ENCODE data around the gene THADA.

The THADA gene

DNA sequence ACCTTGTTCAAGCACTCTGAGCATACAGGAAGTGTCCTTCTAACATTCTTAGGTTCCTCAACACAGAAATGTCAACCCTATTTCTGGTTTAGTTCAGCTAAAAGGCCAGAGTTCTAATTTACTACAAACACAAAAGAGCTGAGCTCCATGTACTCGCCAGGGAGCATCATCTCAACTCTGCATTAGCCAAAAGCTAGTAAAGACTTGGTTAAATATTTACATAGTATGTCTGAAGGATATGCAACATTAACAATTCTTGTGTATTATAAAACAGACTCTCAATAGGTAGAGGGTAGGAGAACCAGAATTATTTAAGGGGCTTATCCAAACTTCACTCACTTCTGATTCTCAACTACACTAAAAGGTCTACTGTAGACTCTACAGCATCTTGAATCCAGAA is 154.6 kb downstream of the THADA start:
- Histone ChIP-seq H3K27ac (ENCODE audit: low read depth, low read length, severe bottlenecking) (no peak overlapping the region), H3K4me3 (ENCODE audit: extremely low read depth, insufficient read depth, low read length, poor library complexity, severe bottlenecking) (no peak overlapping the region), H3K36me3 (ENCODE audit: control insufficient read depth, insufficient read depth, low read length) (no peaks in the 10 kb centered on the region), H3K4me1 (ENCODE audit: control insufficient read depth, insufficient read depth, low read length, poor library complexity, severe bottlenecking) (peaks cover 16% of the 10 kb centered on the region), H3K9me3 (ENCODE audit: control insufficient read depth, low read length) (no peaks in the 10 kb centered on the region)
- no CpG with 5 or more reads among the region's 1 CpG for WGBS, 2 experiments (ENCODE audit: insufficient coverage in 2 of 2)

DNA sequence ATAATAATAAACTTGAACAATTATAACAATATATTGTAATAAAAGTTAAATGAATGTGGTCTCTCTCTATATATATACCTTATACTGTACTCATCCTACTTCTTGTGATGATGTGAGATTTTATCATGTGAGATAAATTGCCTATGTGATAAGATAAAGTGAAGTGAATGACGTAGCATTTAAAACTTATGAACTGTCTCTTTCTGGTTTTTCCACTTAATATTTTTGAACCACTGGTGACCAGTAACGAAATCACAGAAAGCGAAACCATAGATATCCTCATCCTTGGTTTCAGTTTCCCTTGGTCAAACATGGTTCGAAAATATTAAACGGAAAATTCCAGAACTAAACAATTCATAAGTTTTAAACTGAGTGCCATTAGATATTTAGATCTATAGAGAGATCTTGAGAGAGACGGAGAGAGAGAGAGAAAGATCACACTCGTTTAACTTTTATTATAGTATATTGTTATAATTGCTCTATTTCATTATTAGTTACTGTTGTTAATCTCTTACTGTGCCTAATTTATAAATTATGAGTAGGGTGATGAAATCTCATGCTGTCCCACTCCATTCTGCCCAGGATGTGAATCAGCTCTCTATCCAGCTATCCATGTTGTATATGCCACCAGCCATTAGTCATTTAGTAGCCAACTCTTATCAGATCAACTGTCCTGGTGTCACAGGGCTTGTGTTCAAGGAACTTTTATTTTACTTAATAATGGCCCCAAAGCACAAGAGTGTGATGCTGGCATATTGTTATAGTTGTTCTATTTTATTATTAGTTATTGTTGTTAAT is 156.8 kb downstream of the THADA start:
- Histone ChIP-seq H3K27ac (ENCODE audit: low read depth, low read length, severe bottlenecking) (no peak overlapping the region), H3K4me3 (ENCODE audit: extremely low read depth, insufficient read depth, low read length, poor library complexity, severe bottlenecking) (no peak overlapping the region), H3K4me1 (ENCODE audit: control insufficient read depth, insufficient read depth, low read length, poor library complexity, severe bottlenecking) (peaks cover 2% of the 10 kb centered on the region), H3K36me3 (ENCODE audit: control insufficient read depth, insufficient read depth, low read length) (no peaks in the 10 kb centered on the region), H3K9me3 (ENCODE audit: control insufficient read depth, low read length) (no peaks in the 10 kb centered on the region)
- 100% methylated on average over 1 to 2 of the region's 7 CpGs for WGBS, 2 experiments (ENCODE audit: insufficient coverage in 2 of 2)

DNA sequence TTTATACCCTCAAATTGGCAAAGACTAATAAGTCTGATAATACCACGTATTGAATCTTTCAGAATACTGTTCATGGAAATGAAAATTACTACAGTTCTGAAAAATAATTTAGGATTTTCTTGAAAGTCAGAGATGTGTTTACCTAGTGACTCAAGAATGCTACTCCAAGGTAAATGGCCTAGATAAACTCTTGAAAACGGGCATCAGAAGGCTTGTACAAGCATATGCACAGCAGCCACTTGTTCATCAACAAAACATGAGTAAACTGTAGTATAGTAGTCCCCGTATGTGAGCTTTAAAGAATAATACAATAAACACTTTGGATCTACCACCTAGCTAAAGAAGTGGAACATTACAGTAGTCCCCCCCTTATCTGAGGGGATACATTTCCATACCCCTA is 157.5 kb downstream of the THADA start:
- Histone ChIP-seq H3K9me3 (ENCODE audit: control insufficient read depth, low read length) (no peaks in the 10 kb centered on the region), H3K36me3 (ENCODE audit: control insufficient read depth, insufficient read depth, low read length) (no peaks in the 10 kb centered on the region), H3K4me3 (ENCODE audit: extremely low read depth, insufficient read depth, low read length, poor library complexity, severe bottlenecking) (no peak overlapping the region), H3K4me1 (ENCODE audit: control insufficient read depth, insufficient read depth, low read length, poor library complexity, severe bottlenecking) (peaks cover 2% of the 10 kb centered on the region), H3K27ac (ENCODE audit: low read depth, low read length, severe bottlenecking) (no peak overlapping the region)
- WGBS, 2 experiments (ENCODE audit: insufficient coverage in 2 of 2), result 80% methylated on average over 1 of the region's 3 CpGs; no CpG with 5 or more reads in 1 of the 2 experiments

DNA sequence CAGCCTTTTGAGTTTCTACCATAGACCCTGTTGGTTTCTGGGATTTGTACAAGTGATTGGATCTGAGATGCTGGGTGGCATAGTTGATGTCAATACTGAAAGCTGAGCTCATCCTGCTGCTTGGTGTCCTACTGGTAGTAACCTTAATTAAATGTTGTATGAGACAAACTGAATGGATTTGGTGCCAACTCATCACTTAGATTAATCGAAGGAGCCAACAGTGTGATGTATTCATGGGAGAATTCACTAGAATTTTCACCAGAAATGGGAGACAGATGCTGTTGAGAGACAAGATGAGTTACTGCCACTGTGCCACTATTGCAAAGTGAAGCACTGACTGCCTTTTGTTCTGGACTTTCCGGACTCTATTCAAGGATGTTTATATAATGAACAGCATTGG is 158.5 kb downstream of the THADA start:
- Histone ChIP-seq H3K4me3 (ENCODE audit: extremely low read depth, insufficient read depth, low read length, poor library complexity, severe bottlenecking) (no peak overlapping the region), H3K27ac (ENCODE audit: low read depth, low read length, severe bottlenecking) (no peak overlapping the region), H3K9me3 (ENCODE audit: control insufficient read depth, low read length) (no peaks in the 10 kb centered on the region), H3K36me3 (ENCODE audit: control insufficient read depth, insufficient read depth, low read length) (no peaks in the 10 kb centered on the region), H3K4me1 (ENCODE audit: control insufficient read depth, insufficient read depth, low read length, poor library complexity, severe bottlenecking) (peaks cover 2% of the 10 kb centered on the region)
- WGBS, 2 experiments (ENCODE audit: insufficient coverage in 2 of 2), result 100% methylated on average over 1 of the region's 2 CpGs

DNA sequence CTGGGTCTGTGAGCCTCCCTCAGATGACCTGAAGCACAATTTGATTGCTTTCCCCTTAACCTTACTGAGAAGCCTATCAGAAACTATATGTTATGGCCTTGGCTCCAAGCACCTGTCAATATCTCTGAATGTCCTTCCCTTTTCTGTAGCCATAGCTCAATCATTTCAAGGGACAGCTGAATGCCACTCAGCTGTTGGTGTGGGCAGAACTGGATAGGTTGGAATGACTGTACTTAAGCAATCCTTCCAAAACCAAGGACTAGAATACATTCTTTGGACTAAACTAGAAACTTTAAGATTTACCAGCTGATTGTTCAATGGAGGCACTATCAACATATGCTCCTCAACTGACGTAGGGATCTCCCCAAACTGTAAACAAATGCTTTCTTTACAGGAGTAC is 159.4 kb downstream of the THADA start:
- Histone ChIP-seq H3K9me3 (ENCODE audit: control insufficient read depth, low read length) (no peaks in the 10 kb centered on the region), H3K36me3 (ENCODE audit: control insufficient read depth, insufficient read depth, low read length) (no peaks in the 10 kb centered on the region), H3K4me3 (ENCODE audit: extremely low read depth, insufficient read depth, low read length, poor library complexity, severe bottlenecking) (no peak overlapping the region), H3K4me1 (ENCODE audit: control insufficient read depth, insufficient read depth, low read length, poor library complexity, severe bottlenecking) (peaks cover 2% of the 10 kb centered on the region), H3K27ac (ENCODE audit: low read depth, low read length, severe bottlenecking) (no peak overlapping the region)
- WGBS, 2 experiments (ENCODE audit: insufficient coverage in 2 of 2), result 100% methylated on average over 1 of the region's 1 CpG

DNA sequence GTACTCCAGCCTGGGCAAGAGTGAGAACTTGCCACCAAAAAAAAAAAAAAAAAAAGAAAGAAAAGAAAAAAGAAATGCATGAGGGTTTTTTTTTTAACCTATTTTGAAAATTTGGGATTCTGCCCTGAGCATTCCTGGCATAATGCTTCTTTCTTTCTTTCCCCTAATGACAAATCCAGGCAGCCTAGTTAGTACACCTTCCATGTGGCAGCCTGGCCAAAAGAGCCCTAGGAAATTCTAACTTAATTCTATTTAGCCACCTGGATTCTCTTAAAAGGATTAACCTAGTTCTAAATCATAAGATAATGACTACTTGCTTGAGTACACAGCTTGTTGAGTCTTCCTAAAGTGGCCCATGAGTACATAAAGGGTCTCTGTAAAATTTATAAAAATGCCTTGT is 160.1 kb downstream of the THADA start:
- Histone ChIP-seq H3K4me1 (ENCODE audit: control insufficient read depth, insufficient read depth, low read length, poor library complexity, severe bottlenecking) (peaks cover 2% of the 10 kb centered on the region), H3K27ac (ENCODE audit: low read depth, low read length, severe bottlenecking) (no peak overlapping the region), H3K4me3 (ENCODE audit: extremely low read depth, insufficient read depth, low read length, poor library complexity, severe bottlenecking) (no peak overlapping the region), H3K9me3 (ENCODE audit: control insufficient read depth, low read length) (no peaks in the 10 kb centered on the region), H3K36me3 (ENCODE audit: control insufficient read depth, insufficient read depth, low read length) (no peaks in the 10 kb centered on the region)

DNA sequence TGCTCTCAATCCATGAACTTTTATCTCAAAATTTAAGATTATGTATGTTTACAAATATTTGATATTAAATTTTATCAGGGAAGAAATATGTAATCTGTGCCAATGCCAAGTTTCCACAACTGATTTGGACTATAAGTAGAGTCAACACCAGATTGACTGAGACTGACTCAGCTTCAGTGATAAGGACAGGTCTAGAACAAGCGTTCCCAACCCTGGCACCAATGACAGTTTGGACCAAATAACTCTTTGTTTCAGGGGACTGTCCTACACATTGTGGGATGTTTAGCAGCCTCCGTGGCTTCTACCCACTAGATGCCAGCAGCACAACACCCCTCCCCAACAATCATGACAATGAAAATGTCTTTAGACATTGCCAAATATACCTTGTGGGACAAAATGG is 165.3 kb downstream of the THADA start:
- H3K27ac ChIP-seq (ENCODE audit: low read depth, low read length, severe bottlenecking), result no peak overlapping the region
- 86 to 88% methylated on average over 1 to 2 of the region's 2 CpGs for WGBS, 2 experiments (ENCODE audit: insufficient coverage in 2 of 2)

DNA sequence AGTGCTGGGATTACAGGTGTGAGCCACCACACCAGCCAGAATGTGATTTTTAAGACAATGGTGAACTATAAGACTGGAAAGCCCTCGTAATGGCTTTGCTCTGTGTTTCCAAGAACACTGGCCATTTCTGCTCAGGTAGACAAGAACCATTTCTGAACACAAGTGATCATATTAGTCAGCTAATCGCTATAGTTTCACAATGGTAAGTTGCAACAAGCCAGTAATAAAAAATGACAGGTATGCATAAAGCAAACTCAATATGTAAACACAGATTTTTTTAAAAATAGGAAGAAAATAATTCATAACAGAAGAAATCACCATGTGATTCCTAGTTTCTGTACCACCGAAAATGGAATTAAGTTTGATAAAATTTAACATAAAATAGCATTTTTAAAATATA is 166.5 kb downstream of the THADA start:
- Histone ChIP-seq H3K27ac (ENCODE audit: low read depth, low read length, severe bottlenecking) (no peak overlapping the region), H3K36me3 (ENCODE audit: control insufficient read depth, insufficient read depth, low read length) (peaks cover 4% of the 10 kb centered on the region), H3K4me3 (ENCODE audit: extremely low read depth, insufficient read depth, low read length, poor library complexity, severe bottlenecking) (no peak overlapping the region), H3K9me3 (ENCODE audit: control insufficient read depth, low read length) (no peaks in the 10 kb centered on the region), H3K4me1 (ENCODE audit: control insufficient read depth, insufficient read depth, low read length, poor library complexity, severe bottlenecking) (peaks cover 20% of the 10 kb centered on the region)
- WGBS, 2 experiments (ENCODE audit: insufficient coverage in 2 of 2), result 100% methylated on average over 1 to 2 of the region's 3 CpGs

More for the DNA sequence above, 165.3 kb downstream of the THADA start:
- Histone ChIP-seq H3K36me3 (ENCODE audit: control insufficient read depth, insufficient read depth, low read length) (peaks cover 4% of the 10 kb centered on the region), H3K4me3 (ENCODE audit: extremely low read depth, insufficient read depth, low read length, poor library complexity, severe bottlenecking) (no peak overlapping the region), H3K4me1 (ENCODE audit: control insufficient read depth, insufficient read depth, low read length, poor library complexity, severe bottlenecking) (peaks cover 14% of the 10 kb centered on the region), H3K9me3 (ENCODE audit: control insufficient read depth, low read length) (no peaks in the 10 kb centered on the region)

DNA sequence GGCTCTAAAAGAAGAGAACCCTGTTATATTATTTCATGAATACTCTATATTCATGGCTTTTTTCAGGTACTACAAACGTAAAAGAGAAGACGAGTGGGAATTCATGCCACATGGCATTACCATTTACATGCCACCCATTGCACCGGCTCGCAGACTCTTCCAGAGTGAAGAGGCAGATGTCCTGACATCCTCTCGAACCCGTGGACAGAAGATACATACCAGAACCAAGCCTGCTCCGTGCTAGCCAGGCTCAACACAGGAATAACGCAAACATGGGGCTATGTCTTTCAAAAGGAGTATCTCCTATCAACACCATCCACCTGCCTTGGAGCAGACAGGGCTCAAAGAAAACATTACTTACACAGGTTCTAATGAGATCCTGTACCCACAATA is 168.8 kb downstream of the THADA start:
- no peaks in the 10 kb centered on the region for H3K9me3 ChIP-seq (ENCODE audit: control insufficient read depth, low read length)
- 90 to 98% methylated on average over 5 to 8 of the region's 8 CpGs for WGBS, 2 experiments (ENCODE audit: insufficient coverage in 2 of 2)
- peaks cover 4% of the 10 kb centered on the region for H3K36me3 ChIP-seq (ENCODE audit: control insufficient read depth, insufficient read depth, low read length)
- H3K4me3 ChIP-seq (ENCODE audit: extremely low read depth, insufficient read depth, low read length, poor library complexity, severe bottlenecking), result no peak overlapping the region
- peak overlapping the region; percentile 92 for H3K27ac ChIP-seq (ENCODE audit: low read depth, low read length, severe bottlenecking)
- peaks cover 20% of the 10 kb centered on the region for H3K4me1 ChIP-seq (ENCODE audit: control insufficient read depth, insufficient read depth, low read length, poor library complexity, severe bottlenecking)

DNA sequence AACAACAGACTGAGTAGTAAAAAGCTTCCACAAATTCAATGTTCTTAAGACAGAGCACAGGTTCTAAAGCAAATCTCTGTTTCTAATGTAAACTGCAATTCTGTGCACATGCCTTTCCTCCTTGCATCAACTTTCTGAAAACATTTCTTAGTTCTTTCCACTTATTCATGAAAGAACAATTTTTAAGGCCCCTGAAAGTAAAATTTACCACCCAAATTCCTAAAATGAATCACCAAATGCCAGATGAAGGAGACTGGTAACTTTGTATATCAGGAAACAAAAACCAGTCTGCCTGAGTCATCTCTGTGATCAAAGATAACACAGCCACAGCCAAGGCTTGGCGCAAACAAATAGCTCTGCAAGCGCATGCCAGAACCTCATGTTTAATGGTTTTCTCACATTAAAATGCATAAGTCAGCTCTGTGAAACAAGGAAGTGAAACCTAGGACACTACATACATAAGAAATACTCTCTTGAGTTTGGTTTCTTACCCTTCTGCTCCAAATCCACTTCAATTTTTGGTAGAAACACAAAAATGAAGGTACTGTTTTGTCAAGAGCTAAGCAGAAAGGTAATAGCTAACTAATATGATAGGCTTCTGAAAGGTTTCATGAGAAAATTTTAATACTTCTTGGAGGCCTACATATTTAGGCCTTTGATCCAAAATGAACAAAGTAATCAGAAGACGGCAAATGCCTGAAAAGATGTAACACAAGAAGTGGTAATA is 169.4 kb downstream of the THADA start:
- Histone ChIP-seq H3K36me3 (ENCODE audit: control insufficient read depth, insufficient read depth, low read length) (peaks cover 4% of the 10 kb centered on the region), H3K4me1 (ENCODE audit: control insufficient read depth, insufficient read depth, low read length, poor library complexity, severe bottlenecking) (peaks cover 20% of the 10 kb centered on the region), H3K9me3 (ENCODE audit: control insufficient read depth, low read length) (no peaks in the 10 kb centered on the region), H3K4me3 (ENCODE audit: extremely low read depth, insufficient read depth, low read length, poor library complexity, severe bottlenecking) (no peak overlapping the region), H3K27ac (ENCODE audit: low read depth, low read length, severe bottlenecking) (peak overlapping the region; percentile 92)
- 45 to 64% methylated on average over 2 of the region's 3 CpGs for WGBS, 2 experiments (ENCODE audit: insufficient coverage in 2 of 2)

DNA sequence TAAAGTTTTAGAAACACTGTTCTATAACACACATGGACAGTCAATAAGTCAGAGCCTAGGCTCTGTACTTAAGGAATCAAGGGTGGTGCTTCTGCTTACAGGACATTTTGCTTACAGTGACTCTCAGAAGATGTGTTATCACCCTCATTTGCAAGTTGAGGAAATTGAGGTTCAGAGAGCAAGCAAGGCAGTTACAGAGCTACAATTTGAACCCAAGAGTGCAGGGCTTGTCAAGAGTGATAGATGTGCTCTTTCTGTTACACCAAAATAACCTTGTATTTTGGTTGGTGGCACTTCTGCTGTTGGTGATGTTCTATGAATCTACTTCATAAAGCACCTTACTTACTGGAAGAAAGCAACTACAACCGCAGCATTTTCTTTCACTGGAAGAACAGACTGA is 170.2 kb downstream of the THADA start:
- peaks cover 24% of the 10 kb centered on the region for H3K4me1 ChIP-seq (ENCODE audit: control insufficient read depth, insufficient read depth, low read length, poor library complexity, severe bottlenecking)
- no CpG with 5 or more reads among the region's 1 CpG for WGBS, 2 experiments (ENCODE audit: insufficient coverage in 2 of 2)
- no peak overlapping the region for H3K4me3 ChIP-seq (ENCODE audit: extremely low read depth, insufficient read depth, low read length, poor library complexity, severe bottlenecking)
- H3K9me3 ChIP-seq (ENCODE audit: control insufficient read depth, low read length), result no peaks in the 10 kb centered on the region
- H3K27ac ChIP-seq (ENCODE audit: low read depth, low read length, severe bottlenecking), result peak overlapping the region; percentile 92
- H3K36me3 ChIP-seq (ENCODE audit: control insufficient read depth, insufficient read depth, low read length), result peaks cover 4% of the 10 kb centered on the region
